ENCODE measurements around the gene SPRY4. TPM values are rescaled to one million over a fixed set of nuclear protein-coding genes. Genes with fewer than 3 reads are reported as not detected.

SPRY4 gene
- total RNA-seq, 2 donors from 2014 or later, result 8.4 to 21.5 TPM

DNA sequence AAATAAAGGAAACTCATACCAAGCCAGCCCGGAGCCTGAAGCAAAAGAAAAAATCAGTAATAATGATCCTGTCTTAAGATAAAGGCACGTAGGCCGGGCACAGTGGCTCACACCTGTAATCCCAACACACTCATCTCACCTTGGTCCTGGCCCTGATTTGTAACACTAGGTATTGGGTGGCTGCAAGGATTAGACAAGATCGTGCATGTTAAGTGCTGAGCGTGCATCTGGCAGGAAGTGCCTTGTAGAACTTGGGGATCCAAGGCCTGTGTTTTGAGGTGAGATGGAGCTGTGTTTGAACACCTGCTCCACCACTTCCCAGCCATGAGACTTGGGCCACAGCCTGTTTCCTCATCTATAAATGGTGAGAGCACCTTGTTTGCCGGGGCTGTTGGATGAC lies 41.5 kb downstream of the SPRY4 start:
- H3K27me3 ChIP-seq, result no peaks in the 10 kb centered on the region
- intact Hi-C loops (cut with DNase I), result no loop called here
- H3K27ac ChIP-seq, result no peak overlapping the region
- H3K9ac ChIP-seq (ENCODE audit: low read depth in 2 of 2, low read length in 2 of 2), result no peak overlapping the region
- DNase-seq, result no peak
- no peaks in the 10 kb centered on the region for H3K4me1 ChIP-seq
- TF ChIP-seq, protein P1, sequence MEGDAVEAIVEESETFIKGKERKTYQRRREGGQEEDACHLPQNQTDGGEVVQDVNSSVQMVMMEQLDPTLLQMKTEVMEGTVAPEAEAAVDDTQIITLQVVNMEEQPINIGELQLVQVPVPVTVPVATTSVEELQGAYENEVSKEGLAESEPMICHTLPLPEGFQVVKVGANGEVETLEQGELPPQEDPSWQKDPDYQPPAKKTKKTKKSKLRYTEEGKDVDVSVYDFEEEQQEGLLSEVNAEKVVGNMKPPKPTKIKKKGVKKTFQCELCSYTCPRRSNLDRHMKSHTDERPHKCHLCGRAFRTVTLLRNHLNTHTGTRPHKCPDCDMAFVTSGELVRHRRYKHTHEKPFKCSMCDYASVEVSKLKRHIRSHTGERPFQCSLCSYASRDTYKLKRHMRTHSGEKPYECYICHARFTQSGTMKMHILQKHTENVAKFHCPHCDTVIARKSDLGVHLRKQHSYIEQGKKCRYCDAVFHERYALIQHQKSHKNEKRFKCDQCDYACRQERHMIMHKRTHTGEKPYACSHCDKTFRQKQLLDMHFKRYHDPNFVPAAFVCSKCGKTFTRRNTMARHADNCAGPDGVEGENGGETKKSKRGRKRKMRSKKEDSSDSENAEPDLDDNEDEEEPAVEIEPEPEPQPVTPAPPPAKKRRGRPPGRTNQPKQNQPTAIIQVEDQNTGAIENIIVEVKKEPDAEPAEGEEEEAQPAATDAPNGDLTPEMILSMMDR (IDR thresholded peaks at IDR 0.05), result no peak
- H3K9me3 ChIP-seq, result no peaks in the 10 kb centered on the region
- H3K4me3 ChIP-seq, result no peak overlapping the region
- H3K36me3 ChIP-seq, result no peaks in the 10 kb centered on the region

- TF ChIP-seq, protein P1 (IDR thresholded peaks at IDR 0.05), result no peak
- Histone ChIP-seq H3K9me3 (no peaks in the 10 kb centered on the region), H3K4me1 (no peaks in the 10 kb centered on the region), H3K27me3 (no peaks in the 10 kb centered on the region), H3K36me3 (no peaks in the 10 kb centered on the region), H3K9ac (ENCODE audit: low read depth in 2 of 2, low read length in 2 of 2) (no peak overlapping the region), H3K4me3 (no peak overlapping the region), H3K27ac (no peak overlapping the region)
- intact Hi-C loops (cut with DNase I), result no loop called here
- DNase-seq, result no peak
Measured at GRCh38 chr5:142281966-142282365, 42.9 kb downstream of the SPRY4 start.

GRCh38 chr5:142281008-142281367 lies 43.8 kb downstream of the SPRY4 start:
- no peaks in the 10 kb centered on the region for H3K9me3 ChIP-seq
- no peak for DNase-seq
- H3K27me3 ChIP-seq, result no peaks in the 10 kb centered on the region
- no peak overlapping the region for H3K27ac ChIP-seq
- H3K9ac ChIP-seq (ENCODE audit: low read depth in 2 of 2, low read length in 2 of 2), result no peak overlapping the region
- no peak overlapping the region for H3K4me3 ChIP-seq
- no peaks in the 10 kb centered on the region for H3K36me3 ChIP-seq
- intact Hi-C loops (cut with DNase I), result no loop called here
- TF ChIP-seq, protein P1 (IDR thresholded peaks at IDR 0.05), result no peak
- no peaks in the 10 kb centered on the region for H3K4me1 ChIP-seq

- H3K4me1 ChIP-seq, result no peaks in the 10 kb centered on the region
- intact Hi-C loops (cut with DNase I), result no loop called here
- H3K36me3 ChIP-seq, result no peaks in the 10 kb centered on the region
- H3K9ac ChIP-seq (ENCODE audit: low read depth in 2 of 2, low read length in 2 of 2), result no peak overlapping the region
- no peak overlapping the region for H3K4me3 ChIP-seq
- TF ChIP-seq, protein P1 (IDR thresholded peaks at IDR 0.05), result no peak
- H3K27ac ChIP-seq, result no peak overlapping the region
- DNase-seq, result no peak
- no peaks in the 10 kb centered on the region for H3K9me3 ChIP-seq
- no peaks in the 10 kb centered on the region for H3K27me3 ChIP-seq
Measured at GRCh38 chr5:142280066-142281007, 44.5 kb downstream of the SPRY4 start.

DNA sequence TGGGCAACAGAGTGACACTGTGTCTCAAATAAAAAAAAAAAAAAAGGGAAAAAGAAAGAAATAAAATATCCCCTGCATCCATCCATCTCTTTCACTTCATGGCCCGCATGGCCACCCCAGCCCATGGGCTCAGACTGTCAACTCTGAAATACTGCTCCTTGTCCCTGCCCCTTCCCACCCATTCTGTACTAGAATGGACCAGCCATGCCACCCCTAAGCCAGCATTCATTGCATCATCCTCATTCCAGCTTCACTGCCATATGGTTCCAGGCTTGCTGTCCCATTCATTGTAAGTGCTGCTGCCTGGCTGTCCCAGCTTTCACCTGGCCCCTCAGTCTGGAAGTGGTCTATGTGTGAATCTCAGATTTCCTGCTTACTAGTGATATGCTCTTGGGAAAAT lies 46.2 kb downstream of the SPRY4 start:
- Histone ChIP-seq H3K27me3 (no peaks in the 10 kb centered on the region), H3K9me3 (no peaks in the 10 kb centered on the region), H3K4me1 (no peaks in the 10 kb centered on the region), H3K27ac (no peak overlapping the region), H3K9ac (ENCODE audit: low read depth in 2 of 2, low read length in 2 of 2) (no peak overlapping the region), H3K4me3 (no peak overlapping the region), H3K36me3 (no peaks in the 10 kb centered on the region)
- intact Hi-C loops (cut with DNase I), result no loop called here
- no peak for DNase-seq
- TF ChIP-seq, protein P1 (IDR thresholded peaks at IDR 0.05), result no peak

Measured in colonic mucosa (tissue), 4 donors.